ENCODE data around the gene OR10G6.

- TF ChIP-seq CTCF (IDR thresholded peaks at IDR 0.05): no peak
- TF ChIP-seq POLR2A (IDR thresholded peaks at IDR 0.05): no peak
Observed at GRCh38 chr11:123995119-123995518, at the start of gene OR10G6.
